H1 (cell line): ENCODE measurements around the gene TMEM209. TPM values are rescaled to one million over a fixed set of nuclear protein-coding genes. Genes with fewer than 3 reads are reported as not detected.

ENCODE experiments used
- CTCF ChIA-PET: fragments of 300-600 bp; sonication (Branson Sonifier 250); formaldehyde crosslinking; loops from one replicate; lab custom pipeline; 2021; ENCODE audit not compliant: partially characterized antibody; lab: Charles Lee
- POLR2A ChIA-PET: fragments of 300-600 bp; sonication (Branson Sonifier 250); formaldehyde crosslinking; loops from one replicate; lab custom pipeline; 2021; ENCODE audit warnings: inconsistent platforms; ENCODE audit not compliant: partially characterized antibody; lab: Charles Lee
- DNase-seq, 2 experiments: peaks; one replicate each; pipeline versions ENCODE4 v3.0.0 to v3.0.0-alpha.2; 2010 to 2022; ENCODE audit warnings: low spot score in 2 of 2, low read depth in 1 of 2, mixed read lengths in 1 of 2
- FAIRE-seq: peaks from 2 replicates; lab custom pipeline; 2011; peaks lifted over from hg19 to GRCh38; lab: Jason Lieb, UNC
- H2AFZ ChIP-seq: 2 replicates; pipeline ENCODE4 v1.8.1; 2012; ENCODE audit warnings: low read length, inconsistent platforms
- H2AK5ac ChIP-seq: 2 replicates; pipeline ENCODE4 v1.6.1; 2013; ENCODE audit warnings: low read depth, low read length
- H2BK120ac ChIP-seq: replicated peaks from 2 replicates; pipeline ENCODE3; 2013; ENCODE audit warnings: low read depth, low read length, inconsistent platforms
- H2BK12ac ChIP-seq: 2 replicates; pipeline ENCODE4 v1.6.1; 2013; ENCODE audit warnings: low read depth, low read length
- H2BK15ac ChIP-seq: 2 replicates; pipeline ENCODE4 v1.6.1; 2013; ENCODE audit warnings: low read length
- H2BK20ac ChIP-seq: 2 replicates; pipeline ENCODE4 v1.6.1; 2013; ENCODE audit warnings: low read length
- H2BK5ac ChIP-seq: 2 replicates; pipeline ENCODE4 v1.6.1; 2013; ENCODE audit warnings: low read depth, low read length
- H3K14ac ChIP-seq: 2 replicates; pipeline ENCODE4 v1.6.1; 2013; ENCODE audit warnings: inconsistent platforms; ENCODE audit not compliant: insufficient read length
- H3K18ac ChIP-seq: 2 replicates; pipeline ENCODE4 v1.6.1; 2013; ENCODE audit warnings: low read length; ENCODE audit errors: extremely low read depth
- H3K23ac ChIP-seq: 2 replicates; pipeline ENCODE4 v1.6.1; 2013; ENCODE audit warnings: inconsistent platforms; ENCODE audit not compliant: insufficient read length
- H3K23me2 ChIP-seq: 2 replicates; pipeline ENCODE4 v1.6.1; 2013; ENCODE audit warnings: low read depth, low read length
- H3K27ac ChIP-seq: 2 replicates; pipeline ENCODE4 v1.6.1; 2011; ENCODE audit warnings: low read depth, low read length, inconsistent platforms
- H3K27me3 ChIP-seq, 4 experiments: replicated peaks in 1 of 4; 1 replicate in 1 of 4; 2 replicates in 3 of 4; pipeline versions ENCODE4 v1.6.1 to v1.8.1; 2011 to 2013; ENCODE audit warnings: low read length in 3 of 4, mild to moderate bottlenecking in 3 of 4, inconsistent platforms in 2 of 4, mixed read lengths in 2 of 4, moderate library complexity in 1 of 4; ENCODE audit not compliant: control insufficient read depth in 3 of 4, insufficient read depth in 3 of 4; ENCODE audit errors: extremely low read depth in 1 of 4
- H3K36me3 ChIP-seq, 4 experiments: 2 replicates each; pipeline versions ENCODE4 v1.6.1 to v1.8.1; 2011 to 2013; ENCODE audit warnings: mild to moderate bottlenecking in 4 of 4, low read length in 3 of 4, moderate library complexity in 2 of 4, control low read depth in 1 of 4, inconsistent platforms in 1 of 4; ENCODE audit not compliant: insufficient read depth in 4 of 4, control insufficient read depth in 2 of 4
- H3K4ac ChIP-seq: replicated peaks from 2 replicates; pipeline ENCODE3; 2013; ENCODE audit warnings: low read length, low read depth, mixed read lengths, inconsistent platforms; ENCODE audit not compliant: insufficient read length
- H3K4me1 ChIP-seq, 4 experiments: replicated peaks in 1 of 4; 1 replicate in 1 of 4; 2 replicates in 3 of 4; pipeline versions ENCODE4 v1.6.1 to v1.8.1; 2011 to 2013; ENCODE audit warnings: low read length in 3 of 4, inconsistent platforms in 2 of 4, mixed read lengths in 1 of 4; ENCODE audit not compliant: insufficient read depth in 4 of 4, control insufficient read depth in 3 of 4
- H3K4me2 ChIP-seq, 2 experiments: 2 replicates each; pipeline versions ENCODE4 v1.6.1 to v1.8.1; 2011 to 2013; ENCODE audit warnings: low read depth in 2 of 2, low read length in 2 of 2, control low read depth in 1 of 2, inconsistent platforms in 1 of 2, mild to moderate bottlenecking in 1 of 2; ENCODE audit not compliant: insufficient read depth in 1 of 2
- H3K4me3 ChIP-seq, 4 experiments: fragments of 200-600, 300-600 bp in 1 of 4; sonication (generic), shearing (Covaris generic), sonication (Bioruptor Twin) in 1 of 4; 2 replicates each; pipeline versions ENCODE4 v1.5.1 to v1.8.1; 2011 to 2016; ENCODE audit warnings: low read length in 4 of 4, low read depth in 3 of 4, control low read depth in 2 of 4, inconsistent platforms in 2 of 4, mild to moderate bottlenecking in 2 of 4, mixed read lengths in 1 of 4, moderate library complexity in 1 of 4; ENCODE audit not compliant: insufficient read depth in 2 of 4; ENCODE audit errors: extremely low read depth in 1 of 4
- H3K56ac ChIP-seq: replicated peaks from 2 replicates; pipeline ENCODE3; 2013; ENCODE audit warnings: low read depth, mild to moderate bottlenecking, mixed read lengths, low read length, inconsistent platforms; ENCODE audit not compliant: insufficient read length
- H3K79me1 ChIP-seq: 2 replicates; pipeline ENCODE4 v1.6.1; 2013; ENCODE audit warnings: low read depth, low read length, control low read depth
- H3K79me2 ChIP-seq, 2 experiments: 2 replicates each; pipeline versions ENCODE4 v1.6.1 to v1.8.1; 2012 to 2013; ENCODE audit warnings: low read length in 2 of 2, mild to moderate bottlenecking in 2 of 2, inconsistent platforms in 1 of 2; ENCODE audit not compliant: insufficient read depth in 2 of 2, control insufficient read depth in 1 of 2
- H3K9ac ChIP-seq, 4 experiments: replicated peaks in 1 of 4; 1 replicate in 1 of 4; 2 replicates in 3 of 4; pipeline versions ENCODE4 v1.6.1 to v1.8.1; 2011 to 2013; ENCODE audit warnings: low read depth in 3 of 4, low read length in 3 of 4, control low read depth in 2 of 4, mild to moderate bottlenecking in 2 of 4, moderate library complexity in 2 of 4, inconsistent platforms in 1 of 4; ENCODE audit errors: extremely low read depth in 1 of 4
- H3K9me3 ChIP-seq, 2 experiments: 2 replicates each; pipeline versions ENCODE4 v1.6.1 to v1.8.1; 2012 to 2013; ENCODE audit warnings: mild to moderate bottlenecking in 2 of 2, moderate library complexity in 2 of 2, control low read depth in 1 of 2, inconsistent platforms in 1 of 2, low read depth in 1 of 2, low read length in 1 of 2, mixed read lengths in 1 of 2; ENCODE audit not compliant: insufficient read depth in 2 of 2
- H4K20me1 ChIP-seq, 2 experiments: replicated peaks in 1 of 2; 2 replicates each; pipeline versions ENCODE3 to v1.8.1; 2011 to 2013; ENCODE audit warnings: inconsistent platforms in 2 of 2, low read length in 2 of 2, mild to moderate bottlenecking in 1 of 2; ENCODE audit not compliant: insufficient read depth in 2 of 2, control insufficient read depth in 1 of 2
- H4K5ac ChIP-seq: 2 replicates; pipeline ENCODE4 v1.6.1; 2013; ENCODE audit warnings: low read length, low read depth, mixed read lengths, inconsistent platforms; ENCODE audit not compliant: insufficient read length
- H4K8ac ChIP-seq: 2 replicates; pipeline ENCODE4 v1.8.0; 2013; ENCODE audit warnings: mild to moderate bottlenecking, moderate library complexity, low read length, inconsistent platforms; ENCODE audit not compliant: insufficient read depth; ENCODE audit errors: extremely low read depth
- H4K91ac ChIP-seq: replicated peaks from 2 replicates; pipeline ENCODE3; 2013; ENCODE audit warnings: low read length, mixed read lengths, inconsistent platforms; ENCODE audit not compliant: insufficient read length
- ASH2L ChIP-seq: fragments of 200-600, 300-600 bp; sonication (generic); IDR thresholded peaks from one replicate; pipeline ENCODE4 v1.7.1; 2017; ENCODE audit warnings: low read length
- ATF3 ChIP-seq: IDR thresholded peaks from 2 replicates; pipeline ENCODE4 v1.6.1; 2011; ENCODE audit warnings: low read depth, mild to moderate bottlenecking, low read length; ENCODE audit not compliant: insufficient read depth
- CBX8 ChIP-seq: fragments of 300-800, 300-1000 bp; sonication (generic); IDR thresholded peaks from 2 replicates; pipeline ENCODE4 v1.7.1; 2016; ENCODE audit warnings: low read depth, low read length, borderline replicate concordance
- CTBP2 ChIP-seq: IDR thresholded peaks from 2 replicates; pipeline ENCODE4 v1.7.0; 2011; ENCODE audit warnings: borderline replicate concordance, mild to moderate bottlenecking, moderate library complexity, mixed read lengths, low read length; ENCODE audit not compliant: insufficient read depth, insufficient read length
- E2F6 ChIP-seq: IDR thresholded peaks from 2 replicates; pipeline ENCODE4 v1.6.1; 2012; ENCODE audit warnings: inconsistent platforms
- KDM1A ChIP-seq: fragments of 200-600, 300-600 bp; sonication (generic); IDR thresholded peaks from 2 replicates; pipeline ENCODE4 v1.7.1; 2016; ENCODE audit warnings: mild to moderate bottlenecking, low read length, borderline replicate concordance
- KDM4A ChIP-seq: IDR thresholded peaks from one replicate; pipeline ENCODE4 v1.7.1; 2012; ENCODE audit warnings: low read depth, mild to moderate bottlenecking, moderate library complexity, low read length, inconsistent platforms; ENCODE audit not compliant: severe bottlenecking
- RXRA ChIP-seq: IDR thresholded peaks from 2 replicates; pipeline ENCODE4 v1.6.1; 2011; ENCODE audit warnings: low read depth, mild to moderate bottlenecking, low read length, moderate library complexity; ENCODE audit not compliant: insufficient read depth
- SIX5 ChIP-seq: IDR thresholded peaks from 2 replicates; pipeline ENCODE4 v1.6.1; 2011; ENCODE audit warnings: mild to moderate bottlenecking, low read depth, low read length
- SUZ12 ChIP-seq: fragments of 200-600 bp; sonication (generic); IDR thresholded peaks from 2 replicates; pipeline ENCODE4 v1.6.1; 2012; ENCODE audit warnings: mild to moderate bottlenecking, inconsistent platforms, low read length, moderate library complexity, mixed read lengths
- TAF1 ChIP-seq: IDR thresholded peaks from 2 replicates; pipeline ENCODE4 v1.6.1; 2011; ENCODE audit warnings: mild to moderate bottlenecking, low read depth, low read length
- TAF7 ChIP-seq: optimal IDR thresholded peaks from 2 replicates; pipeline ENCODE3; 2011; ENCODE audit warnings: low read depth, mild to moderate bottlenecking, inconsistent platforms, low read length, moderate library complexity, borderline replicate concordance
- WGBS, 2 experiments: shearing (Covaris generic) in 1 of 2; methylation state at CpG; one replicate each; pipeline versions ENCODE4 v1.1.6 to v1.1.7; 2013 to 2015; ENCODE audit warnings: low lambda C conversion rate in 2 of 2, mixed read lengths in 2 of 2, inconsistent platforms in 1 of 2, low coverage in 1 of 2, missing lambda C conversion rate in 1 of 2; ENCODE audit not compliant: insufficient replicate concordance in 2 of 2, insufficient coverage in 1 of 2, insufficient read length in 1 of 2; ENCODE audit errors: extremely low coverage in 1 of 2, missing lambda C conversion rate in 1 of 2; 5-methylcytosine and 5-hydroxymethylcytosine counted together
- polyA plus RNA-seq, 7 experiments: library from polyadenylated mRNA; depleted of rRNA in 3 of 7; stranded (reverse) in 5 of 7; unstranded in 2 of 7; fragments of >200 nt in 5 of 7; fragments of 200-250 nt in 2 of 7; gene quantifications; 1 replicate in 5 of 7; 2 replicates in 1 of 7; 4 replicates in 1 of 7; pipeline versions ENCODE4 v1.2.1 to v1.2.3, GENCODE V29; 2011 to 2013; ENCODE audit warnings: missing spikeins in 2 of 7, mixed read lengths in 2 of 7
- total RNA-seq: library from RNA; stranded (reverse); fragmentation: NEBNext Ultra II Directional; extraction: Animal tissue kit (Norgen Biotek cat#: 25700); gene quantifications from 2 replicates; pipeline ENCODE4 v1.2.1, GENCODE V29; 2021

TMEM209 gene
- total and polyA plus RNA-seq, 2 of the 8 experiments (the other 6 are each of a cell fraction or from before 2014, with no cell fraction given) = 28.5 to 30.5 TPM

- Histone ChIP-seq H3K27me3 (no peaks in the 10 kb centered on the region), H3K4me2 (no peak overlapping the region), H3K9ac (no peak overlapping the region), H4K91ac (no peak overlapping the region), H3K79me2 (peaks cover 0 to 7% of the 10 kb centered on the region in 2 experiments; a peak in 1 of 4 replicates), H3K23me2 (no peaks in the 10 kb centered on the region), H2BK20ac (no peak overlapping the region), H3K79me1 (peaks cover 2% of the 10 kb centered on the region; the same call in 1 of the 2 replicates), H3K56ac (no peak overlapping the region), H3K9me3 (no peaks in the 10 kb centered on the region), H3K14ac (no peak overlapping the region), H4K8ac (no peak overlapping the region), H2BK120ac (no peak overlapping the region), H2AK5ac (no peak overlapping the region), H2AFZ (no peak overlapping the region), H3K36me3 (peaks cover 2 to 59% (median 30%) of the 10 kb centered on the region in 4 experiments), H2BK15ac (no peak overlapping the region), H3K23ac (no peak overlapping the region), H4K5ac (no peak overlapping the region), H3K27ac (no peak overlapping the region), H3K4ac (no peak overlapping the region), H4K20me1 (peaks cover 0 to 2% of the 10 kb centered on the region in 2 experiments), H3K18ac (no peak overlapping the region), H3K4me3 (no peak overlapping the region), H3K4me1 (no peaks in the 10 kb centered on the region), H2BK12ac (no peak overlapping the region), H2BK5ac (no peak overlapping the region)
- FAIRE-seq (no peak), DNase-seq (no peak)
- POLR2A ChIA-PET = interaction anchor here (0.6 to 1.2 kb wide), 3 partner anchors 11 to 293 kb away, joined by 3 read pairs; partner anchors contain the start of gene KLHDC10
- CTCF ChIA-PET = interaction anchor here (0.7 to 1.3 kb wide), 4 partner anchors 9 to 286 kb away, joined by 3 to 5 read pairs (median 4); no protein-coding TSS in a partner anchor
- whole genome bisulfite sequencing, 2 experiments = 85% methylated on average over 7 of the region's 7 CpGs; no CpG with 5 or more reads in 1 of the 2 experiments
- TF ChIP-seq SUZ12 = no peak
- TF ChIP-seq KDM1A = no peak
- no peak for TF ChIP-seq E2F6
- no peak for TF ChIP-seq SIX5
- TF ChIP-seq KDM4A = no peak
- no peak for TF ChIP-seq RXRA
- TF ChIP-seq TAF7 = no peak
- no peak for TF ChIP-seq TAF1
- no peak for TF ChIP-seq CTBP2
- no peak for TF ChIP-seq ASH2L
- no peak for TF ChIP-seq CBX8
- no peak for TF ChIP-seq ATF3
Measured at GRCh38 chr7:130201796-130202195, 3.4 kb downstream of the TMEM209 start.
